Stimulated activated CD4-positive, alpha-beta T cell treated with anti-CD3 and anti-CD28 coated beads, Interleukin-2, amount 100 ng/mL, for 4 hours (primary cell): ENCODE measurements around the gene WSB2.

ENCODE experiments used
- DNase-seq: peaks from one replicate; pipeline ENCODE4 v3.0.0-alpha.2; 2020; ENCODE audit warnings: low read depth

WSB2 gene

GRCh38 chr12:117994551-117995438 is 66.2 kb downstream of the WSB2 start:
- no peak for DNase-seq

- no peak for DNase-seq
These were observed 74.1 kb downstream of the WSB2 start for GRCh38 chr12:117986705-117987469.

- DNase-seq: no peak
These were observed 75.8 kb downstream of the WSB2 start for GRCh38 chr12:117985182-117985581.
